ENCODE results near the gene NCLN. TPM values are rescaled to one million over a fixed set of nuclear protein-coding genes. Genes with fewer than 3 reads are reported as not detected.
A peak's percentile ranks its signal among the peaks of the same experiment; 100 is the strongest.

NCLN gene
- total and polyA plus RNA-seq, 8 donors = 29.1 to 121 (median 39.1) TPM

DNA sequence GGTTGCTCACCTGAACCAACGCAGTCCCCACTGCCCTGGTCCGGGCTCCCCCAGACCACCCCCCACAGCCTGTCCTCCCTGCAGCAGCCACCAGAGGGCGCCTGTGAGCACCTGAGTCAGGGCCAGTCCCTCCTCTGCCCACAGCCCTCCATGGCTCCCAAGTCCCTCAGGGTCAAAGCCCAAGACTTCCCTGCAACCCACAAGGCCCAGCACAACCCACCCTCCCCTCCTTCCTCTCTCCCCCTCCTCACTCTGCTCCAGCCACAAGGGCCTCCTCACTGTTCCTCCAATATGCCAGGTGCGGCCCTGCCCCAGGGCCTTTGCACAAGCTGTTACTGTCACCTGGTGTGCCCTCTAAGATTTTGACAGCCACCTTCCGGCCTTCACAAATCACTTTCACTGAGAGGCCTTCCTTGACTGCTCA, 39.0 kb upstream of the NCLN start:
- Histone ChIP-seq H3K4me1 (peaks cover 5 to 55% of the 10 kb centered on the region in 2 donors), H3K36me3 (peaks cover 0 to 37% of the 10 kb centered on the region in 2 donors), H3K27ac (peak overlapping the region in 1 of 2 donors; percentile 76), H3K9me3 (no peaks in the 10 kb centered on the region), H3K27me3 (no peaks in the 10 kb centered on the region), H3K4me3 (no peak overlapping the region)
- TF ChIP-seq, protein P1, sequence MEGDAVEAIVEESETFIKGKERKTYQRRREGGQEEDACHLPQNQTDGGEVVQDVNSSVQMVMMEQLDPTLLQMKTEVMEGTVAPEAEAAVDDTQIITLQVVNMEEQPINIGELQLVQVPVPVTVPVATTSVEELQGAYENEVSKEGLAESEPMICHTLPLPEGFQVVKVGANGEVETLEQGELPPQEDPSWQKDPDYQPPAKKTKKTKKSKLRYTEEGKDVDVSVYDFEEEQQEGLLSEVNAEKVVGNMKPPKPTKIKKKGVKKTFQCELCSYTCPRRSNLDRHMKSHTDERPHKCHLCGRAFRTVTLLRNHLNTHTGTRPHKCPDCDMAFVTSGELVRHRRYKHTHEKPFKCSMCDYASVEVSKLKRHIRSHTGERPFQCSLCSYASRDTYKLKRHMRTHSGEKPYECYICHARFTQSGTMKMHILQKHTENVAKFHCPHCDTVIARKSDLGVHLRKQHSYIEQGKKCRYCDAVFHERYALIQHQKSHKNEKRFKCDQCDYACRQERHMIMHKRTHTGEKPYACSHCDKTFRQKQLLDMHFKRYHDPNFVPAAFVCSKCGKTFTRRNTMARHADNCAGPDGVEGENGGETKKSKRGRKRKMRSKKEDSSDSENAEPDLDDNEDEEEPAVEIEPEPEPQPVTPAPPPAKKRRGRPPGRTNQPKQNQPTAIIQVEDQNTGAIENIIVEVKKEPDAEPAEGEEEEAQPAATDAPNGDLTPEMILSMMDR (IDR thresholded peaks at IDR 0.05) = peak; percentile 53 to 86
- peak in 1 of 4 donors; percentile 92 for DNase-seq
- peak; percentile 35 for ATAC-seq
- intact Hi-C loops (cut with DNase I) = no loop called here

DNA sequence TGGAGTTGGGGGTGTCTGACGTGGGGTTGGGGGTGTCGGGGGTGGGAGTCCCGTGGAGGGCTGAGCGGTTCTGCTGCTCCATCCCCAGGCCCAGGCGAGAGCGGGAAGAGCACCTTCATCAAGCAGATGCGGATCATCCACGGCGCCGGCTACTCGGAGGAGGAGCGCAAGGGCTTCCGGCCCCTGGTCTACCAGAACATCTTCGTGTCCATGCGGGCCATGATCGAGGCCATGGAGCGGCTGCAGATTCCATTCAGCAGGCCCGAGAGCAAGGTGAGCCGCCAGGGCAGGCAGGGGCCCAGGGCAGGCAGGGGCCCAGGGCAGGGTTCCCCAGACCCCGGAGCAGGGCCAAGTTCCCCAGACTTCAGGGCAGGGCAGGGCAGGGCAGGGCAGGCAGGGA, 37.2 kb upstream of the NCLN start:
- Histone ChIP-seq H3K27me3 (no peaks in the 10 kb centered on the region), H3K9me3 (no peaks in the 10 kb centered on the region), H3K36me3 (peaks cover 0 to 53% of the 10 kb centered on the region in 2 donors), H3K4me3 (no peak overlapping the region), H3K4me1 (peaks cover 0 to 41% of the 10 kb centered on the region in 2 donors), H3K27ac (no peak overlapping the region)
- intact Hi-C loops (cut with DNase I) = no loop called here
- TF ChIP-seq, protein P1 (IDR thresholded peaks at IDR 0.05) = no peak
- DNase-seq = no peak
- no peak for ATAC-seq

DNA sequence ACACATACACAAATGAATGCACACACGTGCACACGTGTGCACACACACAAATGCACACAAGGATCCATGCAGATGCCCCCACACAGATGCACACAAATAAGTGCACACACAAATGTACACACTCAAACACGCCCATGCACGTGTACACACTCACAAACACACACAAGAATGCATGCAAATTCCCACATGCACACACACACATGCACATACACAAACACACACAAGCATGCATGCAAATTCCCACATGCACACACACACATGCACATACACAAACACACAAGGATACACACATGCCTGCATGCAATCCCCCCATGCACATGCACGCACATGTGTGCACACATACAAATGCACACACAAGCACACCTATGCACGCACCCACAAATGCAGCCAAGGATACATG, 36.6 kb upstream of the NCLN start:
- peaks cover 0 to 45% of the 10 kb centered on the region in 2 donors for H3K4me1 ChIP-seq
- H3K9me3 ChIP-seq = no peaks in the 10 kb centered on the region
- no peak for DNase-seq
- no peak overlapping the region for H3K27ac ChIP-seq
- H3K4me3 ChIP-seq = no peak overlapping the region
- TF ChIP-seq, protein P1 (IDR thresholded peaks at IDR 0.05) = no peak
- intact Hi-C loops (cut with DNase I) = no loop called here
- no peaks in the 10 kb centered on the region for H3K27me3 ChIP-seq
- peaks cover 0 to 53% of the 10 kb centered on the region in 2 donors for H3K36me3 ChIP-seq
- no peak for ATAC-seq

DNA sequence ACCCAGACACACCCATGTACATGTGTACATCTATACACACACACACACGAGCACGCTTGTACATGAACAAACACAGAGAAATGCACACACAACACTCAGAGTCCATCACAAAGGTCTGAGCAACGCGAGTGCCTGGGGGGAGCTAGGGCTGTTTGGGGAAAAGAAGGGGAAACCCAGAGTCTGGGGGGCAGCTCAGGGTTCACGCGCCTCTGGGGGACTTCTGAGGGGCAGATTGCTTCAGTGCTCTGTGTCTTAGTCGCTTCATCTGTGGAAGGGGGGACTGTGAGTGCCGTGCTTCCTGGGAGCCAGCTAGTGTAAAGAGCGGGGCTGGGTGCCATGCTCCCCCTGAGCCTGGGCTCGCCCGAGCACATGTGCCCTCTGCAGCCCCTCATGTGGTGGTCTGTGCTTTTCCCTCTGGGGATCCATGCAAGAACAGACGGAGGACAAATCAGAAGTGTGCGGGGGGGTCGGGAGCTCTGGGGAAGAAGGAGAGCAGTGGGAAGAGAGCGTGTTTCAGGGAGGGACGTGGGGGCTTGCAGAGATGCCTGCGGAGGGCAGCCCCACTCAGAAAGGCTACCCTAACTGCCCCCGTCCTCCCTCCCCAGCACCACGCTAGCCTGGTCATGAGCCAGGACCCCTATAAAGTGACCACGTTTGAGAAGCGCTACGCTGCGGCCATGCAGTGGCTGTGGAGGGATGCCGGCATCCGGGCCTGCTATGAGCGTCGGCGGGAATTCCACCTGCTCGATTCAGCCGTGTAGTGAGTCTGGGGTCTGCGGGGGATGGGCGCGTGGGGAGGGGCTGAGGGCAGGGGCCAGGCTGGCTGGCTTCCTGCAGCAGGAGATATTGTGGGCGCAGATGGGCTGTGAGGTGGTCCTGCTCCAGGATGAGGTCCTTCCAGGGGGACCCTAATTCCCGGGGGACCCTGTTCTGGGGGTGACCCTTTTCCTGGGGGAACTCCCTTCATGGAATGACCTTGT, 35.9 kb upstream of the NCLN start:
- intact Hi-C loops (cut with DNase I) = no loop called here
- TF ChIP-seq, protein P1 (IDR thresholded peaks at IDR 0.05) = no peak
- ATAC-seq = no peak

DNA sequence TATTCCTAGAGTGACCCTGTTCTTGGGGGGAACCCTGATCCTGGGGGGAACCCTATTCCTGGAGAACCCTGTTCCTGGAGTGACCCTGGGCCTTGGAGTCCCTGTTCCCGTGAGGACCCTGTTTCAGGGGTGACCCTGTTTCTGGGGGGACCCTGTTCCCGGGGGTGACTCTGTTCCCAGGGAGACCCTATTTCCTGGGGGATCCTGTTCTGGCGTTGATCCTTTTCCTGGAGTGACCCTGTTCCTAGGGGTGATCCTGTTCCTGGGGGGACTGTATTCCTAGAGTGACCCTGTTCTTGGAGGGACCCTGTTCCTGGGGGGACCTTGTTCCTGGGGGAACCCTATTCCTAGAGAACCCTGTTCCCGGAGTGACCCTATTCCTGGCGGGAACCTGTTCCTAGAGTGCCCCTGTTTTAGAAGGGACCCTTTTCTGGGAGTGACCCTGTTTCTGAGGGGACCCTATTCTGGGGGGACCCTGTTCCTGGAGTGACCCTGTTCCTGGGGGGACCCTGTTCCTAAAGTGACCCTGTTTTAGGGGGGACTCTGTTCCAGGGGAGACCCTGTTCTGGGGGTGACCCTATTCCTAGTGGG, 34.9 kb upstream of the NCLN start:
- TF ChIP-seq, protein P1 (IDR thresholded peaks at IDR 0.05) = no peak
- Histone ChIP-seq H3K36me3 (peaks cover 0 to 56% of the 10 kb centered on the region in 2 donors), H3K4me1 (peaks cover 0 to 43% of the 10 kb centered on the region in 2 donors), H3K27me3 (no peaks in the 10 kb centered on the region), H3K9me3 (no peaks in the 10 kb centered on the region), H3K4me3 (no peak overlapping the region), H3K27ac (no peak overlapping the region)
- DNase-seq (no peak), ATAC-seq (no peak)
- intact Hi-C loops (cut with DNase I) = no loop called here

More for the DNA sequence above, 35.9 kb upstream of the NCLN start:
- Histone ChIP-seq H3K4me1 (peaks cover 0 to 43% of the 10 kb centered on the region in 2 donors), H3K36me3 (peaks cover 0 to 53% of the 10 kb centered on the region in 2 donors), H3K9me3 (no peaks in the 10 kb centered on the region), H3K4me3 (no peak overlapping the region), H3K27me3 (no peaks in the 10 kb centered on the region), H3K27ac (no peak overlapping the region)
- no peak for DNase-seq
